HCT116 (cell line): Measurements from ENCODE around the gene ZYG11B. TPM values are rescaled to one million over a fixed set of nuclear protein-coding genes. Genes with fewer than 3 reads are reported as not detected.

Source experiments
- ATAC-seq: fragments of 200-7000 bp; cut with Tn5 transposase; 2 replicates; pipeline ENCODE4 v1.9.1; 2020; ENCODE audit warnings: mild to moderate bottlenecking, moderate library complexity
- BruUV-seq: library from RNA; stranded (reverse); fragments of 400-500 nt; replicated peaks from 2 replicates; lab custom pipeline; 2021; lab: Mats Ljungman, UMichigan
- CTCF ChIA-PET: fragments of 300-600 bp; sonication (Branson Sonifier 250); formaldehyde crosslinking; loops from one replicate; lab custom pipeline; 2021; ENCODE audit warnings: antibody characterized with exemption; lab: Charles Lee
- POLR2A ChIA-PET: fragments of 300-600, 350-600 bp; sonication (Branson Sonifier 250); formaldehyde crosslinking; loops from one replicate; lab custom pipeline; 2021; ENCODE audit warnings: antibody characterized with exemption; lab: Charles Lee
- RAD21 ChIA-PET, 2 experiments: fragments of 300-600 bp; sonication (Branson Sonifier 250); formaldehyde crosslinking; loops; one replicate each; lab custom pipeline; 2023; ENCODE audit warnings: low total read pairs in 2 of 2; ENCODE audit not compliant: uncharacterized antibody in 2 of 2, unreplicated experiment in 2 of 2, low non-redundant PET in 1 of 2; lab: Charles Lee
- DNase-seq: peaks from one replicate; pipeline ENCODE4 v3.0.0-alpha.2; 2010; ENCODE audit warnings: low read depth, low spot score
- H2AFZ ChIP-seq: fragments of 200-600 bp; shearing (Covaris generic), sonication (generic); 2 replicates; pipeline ENCODE4 v1.6.1; 2017; ENCODE audit warnings: low read depth, mixed run types, mixed read lengths, antibody characterized with exemption, low read length; ENCODE audit not compliant: poor library complexity, severe bottlenecking
- H3K27ac ChIP-seq: 2 replicates; pipeline ENCODE4 v1.5.1; 2012; ENCODE audit warnings: low read depth, low read length
- H3K27me3 ChIP-seq: fragments of 200-600 bp; sonication (generic); 2 replicates; pipeline ENCODE4 v1.6.1; 2016; ENCODE audit warnings: mixed run types, low read length, mixed read lengths; ENCODE audit not compliant: insufficient read depth
- H3K36me3 ChIP-seq, 2 experiments: fragments of 200-500 bp in 1 of 2; fragments of 200-600 bp in 1 of 2; sonication (Bioruptor generic) in 1 of 2; sonication (generic) in 1 of 2; 2 replicates each; pipeline versions ENCODE4 v1.5.1 to v1.6.1; 2014 to 2016; ENCODE audit warnings: low read length in 2 of 2, inconsistent platforms in 1 of 2, mixed read lengths in 1 of 2, mixed run types in 1 of 2; ENCODE audit not compliant: insufficient read depth in 2 of 2, control insufficient read depth in 1 of 2
- H3K4me1 ChIP-seq, 2 experiments: fragments of 200-600 bp in 1 of 2; sonication (generic) in 1 of 2; 2 replicates each; pipeline versions ENCODE4 v1.5.1 to v1.6.1; 2012 to 2017; ENCODE audit warnings: low read length in 2 of 2, inconsistent platforms in 1 of 2, mild to moderate bottlenecking in 1 of 2, mixed read lengths in 1 of 2, mixed run types in 1 of 2, moderate library complexity in 1 of 2; ENCODE audit not compliant: insufficient read depth in 2 of 2, control insufficient read depth in 1 of 2
- H3K4me2 ChIP-seq: fragments of 200-600 bp; sonication (generic); 2 replicates; pipeline ENCODE4 v1.6.1; 2017; ENCODE audit warnings: mixed run types, low read length, mixed read lengths
- H3K4me3 ChIP-seq, 2 experiments: fragments of 200-600 bp in 1 of 2; sonication (generic) in 1 of 2; replicated peaks in 1 of 2; 2 replicates each; pipeline ENCODE4 v1.5.1; 2011 to 2016; ENCODE audit warnings: low read length in 2 of 2, control low read depth in 1 of 2, low read depth in 1 of 2, mild to moderate bottlenecking in 1 of 2, mixed read lengths in 1 of 2, mixed run types in 1 of 2
- H3K79me2 ChIP-seq: fragments of 200-600 bp; sonication (generic); 2 replicates; pipeline ENCODE4 v1.6.1; 2017; ENCODE audit warnings: mild to moderate bottlenecking, mixed run types, low read length, moderate library complexity, mixed read lengths; ENCODE audit not compliant: insufficient read depth
- H3K9ac ChIP-seq: fragments of 200-600 bp; sonication (generic); 2 replicates; pipeline ENCODE4 v1.6.1; 2016; ENCODE audit warnings: low read length, mixed read lengths
- H3K9me2 ChIP-seq: fragments of 200-600 bp; sonication (generic), shearing (Covaris generic); 2 replicates; pipeline ENCODE4 v1.6.1; 2017; ENCODE audit warnings: mixed run types, mild to moderate bottlenecking, moderate library complexity; ENCODE audit not compliant: insufficient read depth
- H3K9me3 ChIP-seq, 2 experiments: fragments of 200-500 bp in 1 of 2; fragments of 200-600 bp in 1 of 2; sonication (Bioruptor generic) in 1 of 2; sonication (generic) in 1 of 2; 2 replicates each; pipeline ENCODE4 v1.6.1; 2014 to 2017; ENCODE audit warnings: low read length in 2 of 2, mixed read lengths in 2 of 2, inconsistent platforms in 1 of 2, low read depth in 1 of 2, mild to moderate bottlenecking in 1 of 2, mixed run types in 1 of 2, moderate library complexity in 1 of 2; ENCODE audit not compliant: control insufficient read depth in 1 of 2, insufficient read depth in 1 of 2
- H4K20me1 ChIP-seq: fragments of 200-600 bp; sonication (generic), shearing (Covaris generic); 2 replicates; pipeline ENCODE4 v1.6.1; 2017; ENCODE audit warnings: mixed run types, mild to moderate bottlenecking, moderate library complexity; ENCODE audit not compliant: insufficient read depth
- CEBPB ChIP-seq: IDR thresholded peaks from 2 replicates; pipeline ENCODE4 v1.6.1; 2012; ENCODE audit warnings: low read depth
- ELF1 ChIP-seq: IDR thresholded peaks from 2 replicates; pipeline ENCODE4 v1.6.1; 2012; ENCODE audit warnings: low read depth, borderline replicate concordance
- EZH2 ChIP-seq: fragments of 200-600 bp; sonication (generic); IDR thresholded peaks from 2 replicates; pipeline ENCODE4 v1.6.1; 2017; ENCODE audit warnings: antibody characterized with exemption, mixed run types
- FOSL1 ChIP-seq: IDR thresholded peaks from 2 replicates; pipeline ENCODE4 v1.6.1; 2012; ENCODE audit warnings: low read depth
- SRF ChIP-seq: IDR thresholded peaks from 2 replicates; pipeline ENCODE4 v1.6.1; 2012; ENCODE audit warnings: low read depth
- ZNF274 ChIP-seq: fragments of 200-500 bp; sonication (Bioruptor generic); IDR thresholded peaks from 2 replicates; pipeline ENCODE4 v1.6.1; 2014; ENCODE audit warnings: mild to moderate bottlenecking, low read depth, low read length, inconsistent platforms
- intact Hi-C: fragments of 100-400 bp; cut with micrococcal nuclease; formaldehyde crosslinking; loops from 2 replicates; pipeline ENCODE4 v1.10.0; 2022
- total RNA-seq: library from RNA; stranded (reverse); gene quantifications from one replicate; pipeline ENCODE4 v1.2.1, GENCODE V29; 2021; ENCODE audit not compliant: unreplicated experiment
- TF ChIP-seq, protein P1 (sequence below): IDR thresholded peaks from 2 replicates; pipeline ENCODE4 v1.6.1; 2012
- TF ChIP-seq, protein P2 (sequence below): IDR thresholded peaks from 2 replicates; pipeline ENCODE4 v1.6.1; 2012
- TF ChIP-seq, protein P3 (sequence below): IDR thresholded peaks from 2 replicates; pipeline ENCODE4 v1.6.1; 2011; ENCODE audit warnings: mild to moderate bottlenecking, low read length, moderate library complexity; ENCODE audit not compliant: insufficient replicate concordance; ENCODE audit errors: extremely low read depth

The ZYG11B gene
- total RNA-seq, 1 experiment from 2014 or later, result 20.7 TPM

DNA sequence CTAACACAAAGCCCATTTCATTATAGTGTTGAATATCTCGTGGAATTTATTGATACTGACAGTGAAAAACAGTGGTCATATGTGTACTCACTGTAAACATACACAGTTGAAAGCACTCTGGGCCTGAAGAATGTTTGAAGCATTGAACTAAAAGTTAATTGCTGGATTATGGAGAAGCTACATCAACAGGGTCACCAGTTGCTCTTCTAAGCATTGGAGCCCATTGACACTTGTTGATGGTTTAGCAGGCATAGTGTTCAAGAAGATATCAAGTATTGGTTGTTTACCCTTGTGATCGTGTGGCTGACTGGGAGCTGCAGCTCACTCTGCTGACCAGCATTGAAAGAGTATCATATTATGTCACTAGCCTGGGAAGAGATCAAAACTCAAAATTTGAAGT is 126.6 kb downstream of the ZYG11B start:
- no TSS peak for BruUV-seq
- peaks cover 0 to 4% of the 10 kb centered on the region in 2 experiments; a peak in 1 of 4 replicates for H3K4me1 ChIP-seq
- H3K4me2 ChIP-seq, result no peak overlapping the region
- RAD21 ChIA-PET, result interaction anchor here in 1 of 2 experiments (0.7 kb wide), 1 partner anchor 205 kb away, joined by 3 read pairs; no protein-coding TSS in a partner anchor
- no peak overlapping the region for H3K9ac ChIP-seq
- POLR2A ChIA-PET, result no interaction called here
- H4K20me1 ChIP-seq, result no peaks in the 10 kb centered on the region
- TF ChIP-seq, protein P1, sequence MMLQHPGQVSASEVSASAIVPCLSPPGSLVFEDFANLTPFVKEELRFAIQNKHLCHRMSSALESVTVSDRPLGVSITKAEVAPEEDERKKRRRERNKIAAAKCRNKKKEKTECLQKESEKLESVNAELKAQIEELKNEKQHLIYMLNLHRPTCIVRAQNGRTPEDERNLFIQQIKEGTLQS, result no peak
- TF ChIP-seq SRF (no peak), CEBPB (no peak), ELF1 (no peak), FOSL1 (no peak), ZNF274 (no peak), EZH2 (no peak)
- TF ChIP-seq, protein P2, sequence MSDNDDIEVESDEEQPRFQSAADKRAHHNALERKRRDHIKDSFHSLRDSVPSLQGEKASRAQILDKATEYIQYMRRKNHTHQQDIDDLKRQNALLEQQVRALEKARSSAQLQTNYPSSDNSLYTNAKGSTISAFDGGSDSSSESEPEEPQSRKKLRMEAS, result no peak
- TF ChIP-seq, protein P3, sequence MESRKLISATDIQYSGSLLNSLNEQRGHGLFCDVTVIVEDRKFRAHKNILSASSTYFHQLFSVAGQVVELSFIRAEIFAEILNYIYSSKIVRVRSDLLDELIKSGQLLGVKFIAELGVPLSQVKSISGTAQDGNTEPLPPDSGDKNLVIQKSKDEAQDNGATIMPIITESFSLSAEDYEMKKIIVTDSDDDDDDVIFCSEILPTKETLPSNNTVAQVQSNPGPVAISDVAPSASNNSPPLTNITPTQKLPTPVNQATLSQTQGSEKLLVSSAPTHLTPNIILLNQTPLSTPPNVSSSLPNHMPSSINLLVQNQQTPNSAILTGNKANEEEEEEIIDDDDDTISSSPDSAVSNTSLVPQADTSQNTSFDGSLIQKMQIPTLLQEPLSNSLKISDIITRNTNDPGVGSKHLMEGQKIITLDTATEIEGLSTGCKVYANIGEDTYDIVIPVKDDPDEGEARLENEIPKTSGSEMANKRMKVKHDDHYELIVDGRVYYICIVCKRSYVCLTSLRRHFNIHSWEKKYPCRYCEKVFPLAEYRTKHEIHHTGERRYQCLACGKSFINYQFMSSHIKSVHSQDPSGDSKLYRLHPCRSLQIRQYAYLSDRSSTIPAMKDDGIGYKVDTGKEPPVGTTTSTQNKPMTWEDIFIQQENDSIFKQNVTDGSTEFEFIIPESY, result no peak
- TF ChIP-seq, all 23 proteins: peak for 0
- Histone ChIP-seq H3K36me3 (no peaks in the 10 kb centered on the region), H3K9me3 (no peaks in the 10 kb centered on the region), H2AFZ (no peak overlapping the region), H3K27me3 (no peaks in the 10 kb centered on the region), H3K4me3 (no peak overlapping the region), H3K79me2 (no peaks in the 10 kb centered on the region), H3K27ac (no peak overlapping the region), H3K9me2 (no peaks in the 10 kb centered on the region)
- DNase-seq (no peak), ATAC-seq (no peak)
- CTCF ChIA-PET, result no interaction called here
- intact Hi-C loops, result no loop called here
